Measurements from ENCODE around the gene LIFR. TPM values are rescaled to one million over a fixed set of nuclear protein-coding genes. Genes with fewer than 3 reads are reported as not detected.

Gene LIFR
- total and polyA plus RNA-seq, 2 donors (not counting 1 experiment from before 2014, with no cell fraction given) = 43.6 to 65.1 TPM

- Histone ChIP-seq H2AFZ (ENCODE audit: low read length) (no peak overlapping the region), H3K4me2 (ENCODE audit: extremely low read depth, insufficient read depth, low read length) (peak overlapping the region; percentile 87), H3K36me3 (ENCODE audit: control insufficient read depth, insufficient read depth, low read length) (no peaks in the 10 kb centered on the region), H3K9me3 (ENCODE audit: control insufficient read depth, insufficient read depth, low read depth, low read length) (no peaks in the 10 kb centered on the region), H3K79me2 (ENCODE audit: control insufficient read depth, insufficient read depth, low read length) (peaks cover 42% of the 10 kb centered on the region), H3K27ac (ENCODE audit: insufficient read depth, low read length) (no peak overlapping the region), H4K20me1 (ENCODE audit: control insufficient read depth, extremely low read depth, insufficient read depth, low read length) (no peaks in the 10 kb centered on the region), H3K4me1 (ENCODE audit: control insufficient read depth, extremely low read depth, insufficient read depth, low read length) (peaks cover 10% of the 10 kb centered on the region), H3K27me3 (ENCODE audit: control insufficient read depth, insufficient read depth, low read length) (no peaks in the 10 kb centered on the region), H3K4me3 (replicated peaks in 1 of 4; ENCODE audit: control extremely low read depth in 1 of 4, insufficient read depth in 1 of 4, low read depth in 3 of 4, low read length in 4 of 4) (peak overlapping the region; percentile 77 to 100 (median 90)), H3K9ac (ENCODE audit: insufficient read depth, low read length) (no peak overlapping the region)
- DNase-seq (ENCODE audit: low read depth in 2 of 2) = no peak
- TF ChIP-seq EZH2 (IDR thresholded peaks at IDR 0.05; ENCODE audit: low read length, missing control alignments) = no peak
- no peak for TF ChIP-seq CTCF (conservative IDR thresholded peaks at IDR 0.05 in 1 of 2, IDR thresholded peaks at IDR 0.05 in 1 of 2; ENCODE audit: low read depth in 1 of 2, low read length in 2 of 2)
These were observed 1.6 kb downstream of the LIFR start for GRCh38 chr5:38554861-38555260.

GRCh38 chr5:38554403-38554802 lies 2.0 kb downstream of the LIFR start:
- H3K4me1 ChIP-seq (ENCODE audit: control insufficient read depth, extremely low read depth, insufficient read depth, low read length) = peaks cover 10% of the 10 kb centered on the region
- peak overlapping the region; percentile 0 to 100 (median 83) for H3K4me3 ChIP-seq (replicated peaks in 1 of 4; ENCODE audit: control extremely low read depth in 1 of 4, insufficient read depth in 1 of 4, low read depth in 3 of 4, low read length in 4 of 4)
- no peak overlapping the region for H3K27ac ChIP-seq (ENCODE audit: insufficient read depth, low read length)
- H2AFZ ChIP-seq (ENCODE audit: low read length) = no peak overlapping the region
- peak overlapping the region; percentile 28 for H3K4me2 ChIP-seq (ENCODE audit: extremely low read depth, insufficient read depth, low read length)
- no peaks in the 10 kb centered on the region for H3K27me3 ChIP-seq (ENCODE audit: control insufficient read depth, insufficient read depth, low read length)
- DNase-seq (ENCODE audit: low read depth in 2 of 2) = no peak
- no peaks in the 10 kb centered on the region for H4K20me1 ChIP-seq (ENCODE audit: control insufficient read depth, extremely low read depth, insufficient read depth, low read length)
- H3K36me3 ChIP-seq (ENCODE audit: control insufficient read depth, insufficient read depth, low read length) = no peaks in the 10 kb centered on the region
- H3K9me3 ChIP-seq (ENCODE audit: control insufficient read depth, insufficient read depth, low read depth, low read length) = no peaks in the 10 kb centered on the region
- H3K79me2 ChIP-seq (ENCODE audit: control insufficient read depth, insufficient read depth, low read length) = peaks cover 46% of the 10 kb centered on the region
- H3K9ac ChIP-seq (ENCODE audit: insufficient read depth, low read length) = no peak overlapping the region
- no peak for TF ChIP-seq EZH2 (IDR thresholded peaks at IDR 0.05; ENCODE audit: low read length, missing control alignments)
- no peak for TF ChIP-seq CTCF (conservative IDR thresholded peaks at IDR 0.05 in 1 of 2, IDR thresholded peaks at IDR 0.05 in 1 of 2; ENCODE audit: low read depth in 1 of 2, low read length in 2 of 2)

GRCh38 chr5:38553001-38553521 lies 3.4 kb downstream of the LIFR start:
- Histone ChIP-seq H2AFZ (ENCODE audit: low read length) (no peak overlapping the region), H3K4me3 (replicated peaks in 1 of 4; ENCODE audit: control extremely low read depth in 1 of 4, insufficient read depth in 1 of 4, low read depth in 3 of 4, low read length in 4 of 4) (peak overlapping the region in 1 of 4 experiments; percentile 22), H3K9me3 (ENCODE audit: control insufficient read depth, insufficient read depth, low read depth, low read length) (no peaks in the 10 kb centered on the region), H3K27me3 (ENCODE audit: control insufficient read depth, insufficient read depth, low read length) (no peaks in the 10 kb centered on the region), H3K9ac (ENCODE audit: insufficient read depth, low read length) (no peak overlapping the region), H3K27ac (ENCODE audit: insufficient read depth, low read length) (no peak overlapping the region), H3K36me3 (ENCODE audit: control insufficient read depth, insufficient read depth, low read length) (no peaks in the 10 kb centered on the region), H3K4me1 (ENCODE audit: control insufficient read depth, extremely low read depth, insufficient read depth, low read length) (peaks cover 12% of the 10 kb centered on the region), H3K4me2 (ENCODE audit: extremely low read depth, insufficient read depth, low read length) (no peak overlapping the region), H4K20me1 (ENCODE audit: control insufficient read depth, extremely low read depth, insufficient read depth, low read length) (no peaks in the 10 kb centered on the region), H3K79me2 (ENCODE audit: control insufficient read depth, insufficient read depth, low read length) (peaks cover 57% of the 10 kb centered on the region)
- DNase-seq (ENCODE audit: low read depth in 2 of 2) = no peak
- TF ChIP-seq EZH2 (IDR thresholded peaks at IDR 0.05; ENCODE audit: low read length, missing control alignments) (no peak), CTCF (conservative IDR thresholded peaks at IDR 0.05 in 1 of 2, IDR thresholded peaks at IDR 0.05 in 1 of 2; ENCODE audit: low read depth in 1 of 2, low read length in 2 of 2) (no peak)
